Measurements from ENCODE around the gene NUDT13.

The NUDT13 gene

GRCh38 chr10:73113551-73113950, 3.3 kb downstream of the NUDT13 start:
- H3K79me2 ChIP-seq (ENCODE audit: insufficient read depth, low read length): peaks cover 2% of the 10 kb centered on the region; the same call in 1 of the 2 replicates
- no peak overlapping the region for H3K27ac ChIP-seq (ENCODE audit: low read length)
- H3K4me2 ChIP-seq (ENCODE audit: insufficient read depth, low read length): no peak overlapping the region
- no peak for ATAC-seq (ENCODE audit: insufficient read depth, low read depth)
- peaks cover 17% of the 10 kb centered on the region for H3K4me1 ChIP-seq (ENCODE audit: insufficient read depth, low read length)
- no peak for DNase-seq
- peaks cover 10% of the 10 kb centered on the region for H3K36me3 ChIP-seq (ENCODE audit: insufficient read depth, low read length)
- H3K4me3 ChIP-seq (ENCODE audit: low read depth in 1 of 2, low read length in 2 of 2): no peak overlapping the region
- no peaks in the 10 kb centered on the region for H3K9me3 ChIP-seq (ENCODE audit: insufficient read depth, low read length, severe bottlenecking)
- no peaks in the 10 kb centered on the region for H3K27me3 ChIP-seq (ENCODE audit: insufficient read depth, low read length, poor library complexity)
- H2AFZ ChIP-seq (ENCODE audit: low read depth, low read length): no peak overlapping the region
- no peaks in the 10 kb centered on the region for H4K20me1 ChIP-seq (ENCODE audit: insufficient read depth, low read length)
- TF ChIP-seq, protein P1, sequence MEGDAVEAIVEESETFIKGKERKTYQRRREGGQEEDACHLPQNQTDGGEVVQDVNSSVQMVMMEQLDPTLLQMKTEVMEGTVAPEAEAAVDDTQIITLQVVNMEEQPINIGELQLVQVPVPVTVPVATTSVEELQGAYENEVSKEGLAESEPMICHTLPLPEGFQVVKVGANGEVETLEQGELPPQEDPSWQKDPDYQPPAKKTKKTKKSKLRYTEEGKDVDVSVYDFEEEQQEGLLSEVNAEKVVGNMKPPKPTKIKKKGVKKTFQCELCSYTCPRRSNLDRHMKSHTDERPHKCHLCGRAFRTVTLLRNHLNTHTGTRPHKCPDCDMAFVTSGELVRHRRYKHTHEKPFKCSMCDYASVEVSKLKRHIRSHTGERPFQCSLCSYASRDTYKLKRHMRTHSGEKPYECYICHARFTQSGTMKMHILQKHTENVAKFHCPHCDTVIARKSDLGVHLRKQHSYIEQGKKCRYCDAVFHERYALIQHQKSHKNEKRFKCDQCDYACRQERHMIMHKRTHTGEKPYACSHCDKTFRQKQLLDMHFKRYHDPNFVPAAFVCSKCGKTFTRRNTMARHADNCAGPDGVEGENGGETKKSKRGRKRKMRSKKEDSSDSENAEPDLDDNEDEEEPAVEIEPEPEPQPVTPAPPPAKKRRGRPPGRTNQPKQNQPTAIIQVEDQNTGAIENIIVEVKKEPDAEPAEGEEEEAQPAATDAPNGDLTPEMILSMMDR (IDR thresholded peaks at IDR 0.05; ENCODE audit: borderline replicate concordance, extremely low read depth, low read length, poor library complexity, severe bottlenecking): no peak
- no peak for TF ChIP-seq EZH2 (IDR thresholded peaks at IDR 0.05; ENCODE audit: borderline replicate concordance, low read depth, low read length, severe bottlenecking)
- no peak overlapping the region for H3K9ac ChIP-seq (ENCODE audit: low read depth, low read length)

DNA sequence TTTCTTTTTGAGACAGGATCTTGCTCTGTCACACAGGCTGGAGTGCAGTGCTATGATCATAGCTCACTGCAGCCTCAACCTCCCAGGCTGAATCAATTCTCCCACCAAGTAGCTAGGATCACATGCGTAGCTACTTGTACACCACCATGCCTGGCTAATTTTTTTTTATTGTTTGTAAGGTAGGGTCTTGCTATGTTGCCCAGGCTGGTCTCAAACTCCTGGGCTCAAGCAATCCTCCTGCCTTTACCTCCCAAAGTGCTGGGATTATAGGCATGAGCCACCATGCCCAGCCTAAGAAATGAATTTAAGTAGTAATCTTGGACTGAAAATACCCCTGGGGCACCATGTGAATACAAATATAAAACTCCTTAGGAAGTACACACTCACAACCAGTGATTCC, 5.8 kb downstream of the NUDT13 start:
- TF ChIP-seq, protein P1 (IDR thresholded peaks at IDR 0.05; ENCODE audit: borderline replicate concordance, extremely low read depth, low read length, poor library complexity, severe bottlenecking): no peak
- TF ChIP-seq EZH2 (IDR thresholded peaks at IDR 0.05; ENCODE audit: borderline replicate concordance, low read depth, low read length, severe bottlenecking): no peak
- Histone ChIP-seq H3K27ac (ENCODE audit: low read length) (no peak overlapping the region), H2AFZ (ENCODE audit: low read depth, low read length) (no peak overlapping the region), H3K4me3 (ENCODE audit: low read depth in 1 of 2, low read length in 2 of 2) (no peak overlapping the region), H3K36me3 (ENCODE audit: insufficient read depth, low read length) (peaks cover 10% of the 10 kb centered on the region; the same call in 1 of the 2 replicates), H3K79me2 (ENCODE audit: insufficient read depth, low read length) (peaks cover 2% of the 10 kb centered on the region; the same call in 1 of the 2 replicates), H3K9me3 (ENCODE audit: insufficient read depth, low read length, severe bottlenecking) (no peaks in the 10 kb centered on the region), H4K20me1 (ENCODE audit: insufficient read depth, low read length) (no peaks in the 10 kb centered on the region), H3K4me1 (ENCODE audit: insufficient read depth, low read length) (peaks cover 8% of the 10 kb centered on the region), H3K27me3 (ENCODE audit: insufficient read depth, low read length, poor library complexity) (no peaks in the 10 kb centered on the region), H3K9ac (ENCODE audit: low read depth, low read length) (no peak overlapping the region), H3K4me2 (ENCODE audit: insufficient read depth, low read length) (no peak overlapping the region)
- DNase-seq: no peak
- ATAC-seq (ENCODE audit: insufficient read depth, low read depth): no peak

DNA sequence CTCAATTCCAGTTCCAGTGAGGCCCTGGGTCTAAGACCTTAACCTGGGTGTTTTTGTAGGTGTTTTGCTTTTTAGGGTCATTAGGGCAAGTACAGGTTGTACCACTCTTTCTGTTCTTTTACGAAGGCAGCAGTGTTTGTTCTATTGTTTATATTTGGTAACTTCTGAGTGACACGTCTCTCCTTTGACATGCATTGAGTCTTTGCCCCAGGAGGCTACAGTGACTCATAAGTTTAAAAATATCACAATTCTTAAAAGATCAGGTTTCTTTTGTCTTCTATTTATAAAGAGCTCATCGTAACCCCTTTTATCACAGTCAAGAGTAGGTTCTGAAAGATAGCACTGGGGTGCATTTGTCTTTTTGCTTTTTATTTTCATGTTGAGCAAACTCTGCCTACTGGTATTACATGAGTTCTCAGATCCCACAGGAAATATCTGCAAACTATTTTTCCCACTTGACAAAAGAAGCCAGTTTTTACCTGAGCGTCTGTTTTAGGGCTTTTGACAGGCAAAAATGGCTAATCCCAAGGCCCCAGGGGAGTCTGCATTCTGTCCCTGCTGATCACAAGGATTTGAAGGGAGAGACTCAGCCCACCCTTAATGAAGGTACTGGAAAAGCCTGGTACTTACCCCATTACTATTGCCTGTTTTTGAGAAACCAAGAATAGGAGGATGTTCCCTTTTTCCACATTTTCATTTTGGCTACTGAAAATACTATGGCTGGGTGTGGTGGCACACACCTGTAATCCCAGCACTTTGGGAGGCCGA, 7.9 kb downstream of the NUDT13 start:
- DNase-seq (no peak), ATAC-seq (ENCODE audit: insufficient read depth, low read depth) (no peak)
- no peak for TF ChIP-seq EZH2 (IDR thresholded peaks at IDR 0.05; ENCODE audit: borderline replicate concordance, low read depth, low read length, severe bottlenecking)
- Histone ChIP-seq H3K9ac (ENCODE audit: low read depth, low read length) (no peak overlapping the region), H2AFZ (ENCODE audit: low read depth, low read length) (no peak overlapping the region), H3K27me3 (ENCODE audit: insufficient read depth, low read length, poor library complexity) (no peaks in the 10 kb centered on the region), H3K27ac (ENCODE audit: low read length) (no peak overlapping the region), H3K4me1 (ENCODE audit: insufficient read depth, low read length) (no peaks in the 10 kb centered on the region), H3K79me2 (ENCODE audit: insufficient read depth, low read length) (no peaks in the 10 kb centered on the region), H3K4me3 (ENCODE audit: low read depth in 1 of 2, low read length in 2 of 2) (no peak overlapping the region), H3K4me2 (ENCODE audit: insufficient read depth, low read length) (no peak overlapping the region), H3K36me3 (ENCODE audit: insufficient read depth, low read length) (peaks cover 10% of the 10 kb centered on the region; the same call in 1 of the 2 replicates), H3K9me3 (ENCODE audit: insufficient read depth, low read length, severe bottlenecking) (no peaks in the 10 kb centered on the region), H4K20me1 (ENCODE audit: insufficient read depth, low read length) (no peaks in the 10 kb centered on the region)

DNA sequence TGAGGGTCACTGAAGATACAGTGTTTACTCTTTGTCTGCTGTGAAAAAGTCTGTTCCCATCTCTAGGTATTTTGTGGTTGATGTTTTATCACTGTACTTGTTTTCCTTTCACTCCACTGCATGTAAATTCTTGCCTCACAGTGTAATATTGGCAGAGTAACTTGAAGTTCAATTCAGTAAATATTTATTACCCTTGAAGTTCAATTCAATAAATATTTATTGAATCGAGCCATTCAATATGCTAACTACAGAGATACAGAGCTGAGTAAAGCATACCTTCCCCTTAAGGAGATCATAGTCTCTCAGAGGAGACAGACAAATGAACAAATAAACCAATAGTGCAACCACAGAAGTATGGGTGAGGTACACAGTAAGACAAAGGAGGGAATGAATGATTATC, 9.2 kb downstream of the NUDT13 start:
- no peaks in the 10 kb centered on the region for H3K79me2 ChIP-seq (ENCODE audit: insufficient read depth, low read length)
- no peak overlapping the region for H3K9ac ChIP-seq (ENCODE audit: low read depth, low read length)
- DNase-seq (no peak), ATAC-seq (ENCODE audit: insufficient read depth, low read depth) (no peak)
- peaks cover 14% of the 10 kb centered on the region; the same call in 1 of the 2 replicates for H3K36me3 ChIP-seq (ENCODE audit: insufficient read depth, low read length)
- H3K27ac ChIP-seq (ENCODE audit: low read length): no peak overlapping the region
- no peak overlapping the region for H3K4me3 ChIP-seq (ENCODE audit: low read depth in 1 of 2, low read length in 2 of 2)
- H2AFZ ChIP-seq (ENCODE audit: low read depth, low read length): no peak overlapping the region
- no peaks in the 10 kb centered on the region for H4K20me1 ChIP-seq (ENCODE audit: insufficient read depth, low read length)
- H3K9me3 ChIP-seq (ENCODE audit: insufficient read depth, low read length, severe bottlenecking): no peaks in the 10 kb centered on the region
- H3K4me1 ChIP-seq (ENCODE audit: insufficient read depth, low read length): no peaks in the 10 kb centered on the region
- no peaks in the 10 kb centered on the region for H3K27me3 ChIP-seq (ENCODE audit: insufficient read depth, low read length, poor library complexity)
- H3K4me2 ChIP-seq (ENCODE audit: insufficient read depth, low read length): no peak overlapping the region
- no peak for TF ChIP-seq EZH2 (IDR thresholded peaks at IDR 0.05; ENCODE audit: borderline replicate concordance, low read depth, low read length, severe bottlenecking)
- TF ChIP-seq, protein P1 (IDR thresholded peaks at IDR 0.05; ENCODE audit: borderline replicate concordance, extremely low read depth, low read length, poor library complexity, severe bottlenecking): no peak
